IMR-90 (cell line): ENCODE data around the gene ATG2A. TPM values are rescaled to one million over a fixed set of nuclear protein-coding genes. Genes with fewer than 3 reads are reported as not detected.

ENCODE experiments used
- ATAC-seq: fragments of 200-7000 bp; cut with Tn5 transposase; 2 replicates; pipeline ENCODE4 v1.9.1; 2020; ENCODE audit warnings: low read depth, mild to moderate bottlenecking, moderate library complexity
- BruUV-seq: library from RNA; stranded (reverse); fragments of 400-500 nt; replicated peaks from 2 replicates; lab custom pipeline; 2021; lab: Mats Ljungman, UMichigan
- CTCF ChIA-PET: fragments of 300-600 bp; formaldehyde crosslinking; extraction: SDS; loops from one replicate; lab custom pipeline; 2021; ENCODE audit warnings: antibody characterized with exemption; lab: Yijun Ruan, JAX
- POLR2A ChIA-PET: fragments of 300-600 bp; sonication (Branson Sonifier 250); formaldehyde crosslinking; loops from one replicate; lab custom pipeline; 2022; ENCODE audit warnings: antibody characterized with exemption; ENCODE audit not compliant: unreplicated experiment; lab: Charles Lee
- DNase-seq: peaks from one replicate; pipeline ENCODE4 v3.0.0; 2013
- H2AFZ ChIP-seq: replicated peaks from 2 replicates; pipeline ENCODE3; 2013; ENCODE audit warnings: low read length, mild to moderate bottlenecking; ENCODE audit not compliant: poor library complexity
- H2AK5ac ChIP-seq: 2 replicates; pipeline ENCODE4 v1.6.1; 2013; ENCODE audit warnings: low read depth, low read length, inconsistent platforms
- H2AK9ac ChIP-seq: replicated peaks from 2 replicates; pipeline ENCODE3; 2013; ENCODE audit warnings: mild to moderate bottlenecking, low read depth, low read length, moderate library complexity; ENCODE audit not compliant: poor library complexity
- H2BK120ac ChIP-seq: 2 replicates; pipeline ENCODE4 v1.6.1; 2013; ENCODE audit warnings: low read depth, low read length, inconsistent platforms
- H2BK15ac ChIP-seq: 3 replicates; pipeline ENCODE4 v1.6.1; 2013; ENCODE audit warnings: low read depth, low read length, inconsistent platforms
- H2BK20ac ChIP-seq: 2 replicates; pipeline ENCODE4 v1.6.1; 2013; ENCODE audit warnings: low read depth, mild to moderate bottlenecking, inconsistent platforms, low read length, moderate library complexity
- H2BK5ac ChIP-seq: 2 replicates; pipeline ENCODE4 v1.6.1; 2013; ENCODE audit warnings: mild to moderate bottlenecking, low read depth, low read length, inconsistent platforms; ENCODE audit not compliant: poor library complexity, severe bottlenecking
- H3K14ac ChIP-seq: replicated peaks from 2 replicates; pipeline ENCODE4 v1.6.1; 2013; ENCODE audit warnings: low read depth, low read length, inconsistent platforms
- H3K18ac ChIP-seq: 2 replicates; pipeline ENCODE4 v1.6.1; 2013; ENCODE audit warnings: low read depth, low read length, control low read depth
- H3K23ac ChIP-seq: 2 replicates; pipeline ENCODE4 v1.6.1; 2013; ENCODE audit warnings: low read depth, low read length, inconsistent platforms
- H3K27ac ChIP-seq: 2 replicates; pipeline ENCODE4 v1.5.1; 2013; ENCODE audit warnings: mild to moderate bottlenecking, control low read depth, low read length; ENCODE audit not compliant: insufficient read depth
- H3K27me3 ChIP-seq: 2 replicates; pipeline ENCODE4 v1.6.1; 2013; ENCODE audit warnings: low read length; ENCODE audit not compliant: control insufficient read depth, insufficient read depth
- H3K36me3 ChIP-seq: 2 replicates; pipeline ENCODE4 v1.6.1; 2013; ENCODE audit warnings: low read length, mixed read lengths; ENCODE audit not compliant: control insufficient read depth, insufficient read depth
- H3K4ac ChIP-seq: 2 replicates; pipeline ENCODE4 v1.6.1; 2013; ENCODE audit warnings: low read depth, low read length, inconsistent platforms
- H3K4me1 ChIP-seq: 2 replicates; pipeline ENCODE4 v1.6.1; 2013; ENCODE audit warnings: low read length, mixed read lengths; ENCODE audit not compliant: control insufficient read depth, insufficient read depth
- H3K4me2 ChIP-seq: 2 replicates; pipeline ENCODE4 v1.6.1; 2013; ENCODE audit warnings: low read depth, mild to moderate bottlenecking, control low read depth, low read length, moderate library complexity
- H3K4me3 ChIP-seq: 2 replicates; pipeline ENCODE4 v1.5.1; 2013; ENCODE audit warnings: low read depth, mild to moderate bottlenecking, control low read depth, low read length, moderate library complexity; ENCODE audit not compliant: insufficient read depth
- H3K56ac ChIP-seq: 2 replicates; pipeline ENCODE4 v1.6.1; 2013; ENCODE audit warnings: low read length, inconsistent platforms; ENCODE audit not compliant: insufficient read depth; ENCODE audit errors: extremely low read depth
- H3K79me1 ChIP-seq, 2 experiments: 2 replicates each; pipeline ENCODE4 v1.6.1; 2013; ENCODE audit warnings: low read length in 2 of 2, inconsistent platforms in 1 of 2, low read depth in 1 of 2
- H3K9ac ChIP-seq: 2 replicates; pipeline ENCODE4 v1.6.1; 2013; ENCODE audit warnings: low read depth, low read length, control low read depth
- H3K9me1 ChIP-seq: 2 replicates; pipeline ENCODE4 v1.6.1; 2013; ENCODE audit warnings: low read length, inconsistent platforms; ENCODE audit not compliant: insufficient read depth
- H3K9me3 ChIP-seq: 2 replicates; pipeline ENCODE4 v1.6.1; 2013; ENCODE audit warnings: low read length; ENCODE audit not compliant: control insufficient read depth, insufficient read depth
- H4K20me1 ChIP-seq: 2 replicates; pipeline ENCODE4 v1.6.1; 2013; ENCODE audit warnings: low read length, inconsistent platforms; ENCODE audit not compliant: insufficient read depth
- H4K5ac ChIP-seq: 2 replicates; pipeline ENCODE4 v1.6.1; 2013; ENCODE audit warnings: mild to moderate bottlenecking, low read depth, low read length, control low read depth
- H4K8ac ChIP-seq, 2 experiments: 2 replicates each; pipeline ENCODE4 v1.6.1; 2013; ENCODE audit warnings: low read depth in 2 of 2, low read length in 2 of 2, control low read depth in 1 of 2, inconsistent platforms in 1 of 2
- H4K91ac ChIP-seq: 2 replicates; pipeline ENCODE4 v1.6.1; 2013; ENCODE audit warnings: low read depth, low read length, inconsistent platforms; ENCODE audit not compliant: insufficient read depth
- BHLHE40 ChIP-seq: fragments of 150-350 bp; IDR thresholded peaks from 2 replicates; pipeline ENCODE4 v1.6.1; 2016; ENCODE audit warnings: mild to moderate bottlenecking, low read depth, low read length
- CEBPB ChIP-seq: IDR thresholded peaks from 2 replicates; pipeline ENCODE4 v1.6.1; 2012; ENCODE audit warnings: low read depth, low read length, improper control_type of control experiment
- CHD1 ChIP-seq: IDR thresholded peaks from 2 replicates; pipeline ENCODE4 v1.6.1; 2012; ENCODE audit warnings: low read depth, low read length, improper control_type of control experiment
- MAFK ChIP-seq: IDR thresholded peaks from 2 replicates; pipeline ENCODE4 v1.6.1; 2012; ENCODE audit warnings: low read depth, low read length, improper control_type of control experiment
- POLR2A ChIP-seq: IDR thresholded peaks from 2 replicates; pipeline ENCODE4 v1.6.1; 2012; ENCODE audit warnings: mild to moderate bottlenecking, low read depth, low read length
- RFX5 ChIP-seq: IDR thresholded peaks from 2 replicates; pipeline ENCODE4 v1.8.0; 2012; ENCODE audit warnings: low read depth, mild to moderate bottlenecking, low read length, moderate library complexity
- WGBS, 2 experiments: methylation state at CpG; one replicate each; pipeline versions ENCODE4 v1.1.5 to v1.1.7; 2013; ENCODE audit warnings: missing lambda C conversion rate in 2 of 2; ENCODE audit not compliant: insufficient read length in 1 of 2; ENCODE audit errors: extremely low coverage in 2 of 2; 5-methylcytosine and 5-hydroxymethylcytosine counted together
- dilution Hi-C: fragments of 300-500 bp; cut with HindIII; formaldehyde crosslinking; loops from one replicate; pipeline ENCODE4 v1.14.3; 2018; ENCODE audit warnings: low sequenced_read_pairs; ENCODE audit not compliant: unreplicated experiment
- in situ Hi-C: fragments of 300-500 bp; cut with MboI; formaldehyde crosslinking; loops from 3 replicates; pipeline ENCODE4 v1.14.3; 2019; ENCODE audit warnings: low sequenced_read_pairs, inconsistent platforms, mixed read lengths
- intact Hi-C: fragments of 100-400 bp; cut with micrococcal nuclease; formaldehyde crosslinking; loops from 2 replicates; pipeline ENCODE4 v1.10.0; 2022
- polyA plus RNA-seq, 3 experiments: library from polyadenylated mRNA; depleted of rRNA; stranded (reverse); fragments of >200 nt; gene quantifications; 2 replicates each; pipeline ENCODE4 v1.2.3, GENCODE V29; 2012; ENCODE audit warnings: low replicate concordance in 1 of 3
- total RNA-seq: library from RNA; depleted of rRNA; stranded (reverse); fragments of >200 nt; gene quantifications from 2 replicates; pipeline ENCODE4 v1.2.3, GENCODE V29; 2012

Gene ATG2A
- total and polyA plus RNA-seq, 2 of the 4 experiments (the other 2 are of a cell fraction), result 3.2 to 10.5 TPM

DNA sequence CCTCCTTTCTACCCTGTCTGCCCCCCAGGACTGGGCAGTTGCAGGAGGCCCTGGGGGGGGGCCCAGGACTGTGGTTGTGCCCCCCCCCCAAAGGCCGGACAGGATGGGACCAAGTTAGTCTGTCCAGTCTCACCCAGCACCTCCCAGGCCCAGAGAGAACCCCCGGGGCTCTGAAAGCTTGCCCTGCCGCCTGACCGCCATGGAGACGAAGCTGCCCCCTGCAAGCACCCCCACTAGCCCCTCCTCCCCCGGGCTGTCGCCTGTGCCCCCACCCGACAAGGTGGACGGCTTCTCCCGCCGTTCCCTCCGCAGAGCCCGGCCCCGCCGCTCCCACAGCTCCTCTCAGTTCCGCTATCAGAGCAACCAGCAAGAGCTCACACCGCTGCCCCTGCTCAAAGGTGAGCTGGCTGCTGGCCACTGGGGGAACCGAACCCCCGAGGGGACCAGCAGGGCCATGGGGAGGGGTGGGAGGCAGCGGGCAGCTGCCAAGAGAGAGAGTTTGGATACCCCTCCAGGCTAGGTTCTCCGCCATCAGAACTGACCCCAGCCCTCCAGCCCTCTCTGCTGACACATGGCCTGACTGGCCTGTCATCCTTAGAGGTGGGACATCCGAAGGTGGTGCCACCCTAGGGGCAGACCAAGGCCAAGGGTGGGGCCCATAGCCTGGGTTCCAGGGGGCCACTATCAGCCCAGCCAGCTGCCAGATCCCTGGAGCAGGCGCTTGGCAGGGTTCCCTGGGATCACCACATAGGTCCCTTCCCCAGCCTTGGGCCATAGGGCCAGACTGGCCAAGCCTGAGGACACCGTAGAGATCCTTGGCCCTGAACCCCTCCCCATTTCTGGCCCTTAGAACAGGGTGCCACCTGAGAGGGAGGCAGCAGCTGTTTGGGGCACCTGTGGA, 8.8 kb upstream of the ATG2A start:
- dilution Hi-C loops, result no loop called here
- 67% methylated on average over 1 of the region's 24 CpGs; no CpG with 5 or more reads in 1 of the 2 experiments for WGBS, 2 experiments

More for the DNA sequence above, 8.8 kb upstream of the ATG2A start:
- Histone ChIP-seq H2AFZ (peak overlapping the region; percentile 100), H4K5ac (no peak overlapping the region), H3K36me3 (peaks cover 28% of the 10 kb centered on the region), H3K9ac (peak overlapping the region; percentile 81), H2BK120ac (no peak overlapping the region), H3K9me1 (0 out of 2 replicates have a peak, but pooled peaks cover 6% of the 10 kb centered on the region), H3K4ac (no peak overlapping the region), H3K18ac (no peak overlapping the region), H3K79me1 (peaks cover 5 to 33% of the 10 kb centered on the region in 2 experiments; a peak in 3 of 4 replicates), H3K27me3 (no peaks in the 10 kb centered on the region), H4K20me1 (peaks cover 2% of the 10 kb centered on the region), H3K4me2 (peak overlapping the region; percentile 96), H3K14ac (peak overlapping the region; percentile 92), H3K56ac (no peak overlapping the region; the same call in 1 of the 2 replicates), H4K91ac (0 out of 2 replicates have a peak overlapping the region, but pooled peaks have one; percentile 21), H2AK5ac (no peak overlapping the region), H3K9me3 (no peaks in the 10 kb centered on the region), H2BK20ac (no peak overlapping the region), H2BK5ac (no peak overlapping the region), H3K4me3 (peak overlapping the region; percentile 83), H3K4me1 (peaks cover 7% of the 10 kb centered on the region), H3K27ac (no peak overlapping the region), H2AK9ac (peak overlapping the region; percentile 96), H3K23ac (peak overlapping the region; percentile 86; the same call in 1 of the 2 replicates), H4K8ac (no peak overlapping the region), H2BK15ac (no peak overlapping the region)
- in situ Hi-C loops, result no loop called here
- DNase-seq (no peak), ATAC-seq (no peak)
- no TSS peak for BruUV-seq
- ChIA-PET POLR2A (no interaction called here), CTCF (interaction anchor here (1.0 kb wide), 1 partner anchor 10 kb away, joined by 4 read pairs; the partner anchor contains the start of gene GPHA2)
- TF ChIP-seq RFX5, result no peak
- TF ChIP-seq BHLHE40, result no peak
- TF ChIP-seq POLR2A, result no peak
- TF ChIP-seq CEBPB, result no peak
- TF ChIP-seq CHD1, result no peak
- no peak for TF ChIP-seq MAFK
- intact Hi-C loops, result loop anchor here (2.0 kb wide), 1 partner anchor 81 kb away; no protein-coding TSS in a partner anchor
